Measurements from ENCODE around the gene RFX4. TPM values are rescaled to one million over a fixed set of nuclear protein-coding genes. Genes with fewer than 3 reads are reported as not detected.

RFX4 gene
- total and polyA plus RNA-seq, 2 of the 13 experiments (the other 11 are each of a cell fraction or from before 2014, with no cell fraction given): not detected

DNA sequence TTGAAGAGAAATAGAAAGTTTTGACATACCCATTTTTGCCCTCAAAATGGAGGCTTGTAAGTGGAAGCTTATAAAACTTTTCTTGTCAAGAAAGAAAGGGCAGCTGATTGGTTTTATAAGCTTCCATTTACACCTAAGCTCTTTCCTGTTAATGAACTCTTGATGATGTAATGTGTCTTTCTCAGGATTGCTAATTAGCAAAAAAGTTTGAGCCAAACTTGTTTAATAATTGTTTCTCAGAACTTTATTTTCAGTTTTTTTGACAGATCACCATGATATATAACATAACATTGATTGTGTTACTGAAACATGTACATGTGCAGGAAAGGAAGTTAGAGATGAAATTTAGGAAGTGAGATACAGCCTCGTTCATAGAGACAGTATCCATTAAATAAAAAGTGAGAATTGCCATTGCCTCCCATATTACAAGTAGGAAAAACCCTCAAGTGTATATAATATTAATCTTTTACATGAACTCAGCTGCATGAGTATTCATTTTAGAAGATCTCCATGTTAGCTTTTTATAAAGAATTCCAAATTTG lies 218.4 kb downstream of the RFX4 start:
- no peaks in the 10 kb centered on the region for H3K9me3 ChIP-seq (ENCODE audit: low read length)
- no peaks in the 10 kb centered on the region for H3K4me1 ChIP-seq (ENCODE audit: insufficient read depth, low read length)
- H3K79me2 ChIP-seq (ENCODE audit: insufficient read depth, low read length): no peaks in the 10 kb centered on the region
- BruUV-seq (replicated peaks): no TSS peak
- peaks cover 2 to 5% of the 10 kb centered on the region in 2 experiments; a peak in 1 of 5 replicates for H3K36me3 ChIP-seq (replicated peaks in 1 of 2; ENCODE audit: control insufficient read depth in 1 of 2, insufficient read depth in 2 of 2, low read length in 2 of 2)
- no peak overlapping the region for H3K9ac ChIP-seq (ENCODE audit: insufficient read depth, low read depth, low read length)
- no peaks in the 10 kb centered on the region for H3K27me3 ChIP-seq (ENCODE audit: control insufficient read depth in 1 of 2, insufficient read depth in 2 of 2, low read length in 2 of 2)
- H3K4me3 ChIP-seq (replicated peaks in 1 of 3; ENCODE audit: insufficient read depth in 1 of 3, low read depth in 2 of 3, low read length in 3 of 3): no peak overlapping the region
- 93% methylated on average over 1 of the region's 1 CpG for WGBS (ENCODE audit: low lambda C conversion rate)
- intact Hi-C loops (cut with micrococcal nuclease; ENCODE audit: unreplicated experiment) (no loop called here), in situ Hi-C loops (cut with HindIII; ENCODE audit: extremely low pct_ligation_motif_present, low pct_unique_long_range_greater_than_20kb) (no loop called here)
- no peak overlapping the region for H3K4me2 ChIP-seq (ENCODE audit: low read depth, low read length)
- ChIA-PET POLR2A (no interaction called here), CTCF (ENCODE audit: low intra/inter-chr PET ratio, low total read pairs) (no interaction called here)
- DNase-seq (ENCODE audit: low spot score): no peak
- no peak for FAIRE-seq
- no peak overlapping the region for H2AFZ ChIP-seq (ENCODE audit: low read length)
- no peak for TF ChIP-seq ZNF7 (CRISPR knock-in tag; IDR thresholded peaks at IDR 0.05)
- no peak for ATAC-seq
- H3K27ac ChIP-seq (ENCODE audit: extremely low read length, insufficient read depth, low read length): no peak overlapping the region
- H4K20me1 ChIP-seq (ENCODE audit: insufficient read depth, low read length): no peaks in the 10 kb centered on the region

DNA sequence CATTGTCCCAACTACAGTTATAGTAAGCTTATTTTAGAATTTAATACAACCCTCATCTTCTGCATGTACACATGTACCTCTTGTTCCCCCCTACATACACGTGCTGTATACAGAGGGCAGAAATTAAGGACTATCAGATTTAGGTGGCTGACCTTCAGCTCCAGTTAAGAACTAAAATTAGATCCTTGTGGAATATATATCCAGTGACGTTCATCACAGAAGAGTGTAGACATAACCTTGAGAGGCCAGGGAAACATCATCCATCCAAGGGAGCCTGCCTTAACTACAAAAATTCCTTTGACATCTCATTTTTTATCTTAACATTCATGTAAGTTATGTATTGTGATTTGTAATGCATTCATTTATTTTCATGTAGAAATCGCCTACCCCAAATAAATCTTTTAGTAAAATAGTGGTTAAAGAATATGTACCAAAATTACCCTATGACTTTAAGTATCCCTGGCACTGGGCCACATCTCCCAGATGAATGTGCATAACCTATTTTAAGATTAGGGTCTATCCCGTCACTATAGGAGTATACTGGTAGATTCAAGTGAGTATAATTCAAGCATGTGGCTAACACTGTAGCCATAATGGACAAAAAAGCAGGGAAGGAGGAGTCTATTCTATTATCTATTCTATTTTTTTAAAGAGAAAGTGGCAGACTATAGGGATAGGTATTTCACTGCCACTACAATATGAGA lies 219.2 kb downstream of the RFX4 start:
- no peak for ATAC-seq
- DNase-seq (ENCODE audit: low spot score): no peak
- TF ChIP-seq REL (CRISPR knock-in tag; conservative IDR thresholded peaks at IDR 0.05) (no peak), ZFP90 (CRISPR knock-in tag; IDR thresholded peaks at IDR 0.05; ENCODE audit: borderline replicate concordance) (no peak), NCOR1 (IDR thresholded peaks at IDR 0.05; ENCODE audit: borderline replicate concordance, low read length) (no peak), MYNN (CRISPR knock-in tag; IDR thresholded peaks at IDR 0.05; ENCODE audit: low read depth) (no peak), YY1 (IDR thresholded peaks at IDR 0.05; ENCODE audit: insufficient read depth, insufficient replicate concordance, low read depth, low read length) (no peak), POLR2A (IDR thresholded peaks at IDR 0.05; ENCODE audit: insufficient read depth in 1 of 2, low read depth in 2 of 2, low read length in 2 of 2) (no peak), PHF20 (CRISPR knock-in tag; IDR thresholded peaks at IDR 0.05) (no peak), PCBP1 (IDR thresholded peaks at IDR 0.05; ENCODE audit: borderline replicate concordance, low read depth, low read length) (no peak), JUN (CRISPR knock-in tag; IDR thresholded peaks at IDR 0.05) (no peak), BRD4 (CRISPR knock-in tag; IDR thresholded peaks at IDR 0.05) (no peak), SMARCC2 (IDR thresholded peaks at IDR 0.05) (no peak), ZFP82 (CRISPR knock-in tag; IDR thresholded peaks at IDR 0.05; ENCODE audit: borderline replicate concordance) (no peak), SYNCRIP (IDR thresholded peaks at IDR 0.05; ENCODE audit: insufficient read depth, low read depth, low read length) (no peak), ZNF550 (CRISPR knock-in tag; IDR thresholded peaks at IDR 0.05; ENCODE audit: borderline replicate concordance) (no peak), ZNF605 (CRISPR knock-in tag; IDR thresholded peaks at IDR 0.05) (no peak), JDP2 (CRISPR knock-in tag; IDR thresholded peaks at IDR 0.05; ENCODE audit: borderline replicate concordance) (no peak)
- TF ChIP-seq, protein P1, sequence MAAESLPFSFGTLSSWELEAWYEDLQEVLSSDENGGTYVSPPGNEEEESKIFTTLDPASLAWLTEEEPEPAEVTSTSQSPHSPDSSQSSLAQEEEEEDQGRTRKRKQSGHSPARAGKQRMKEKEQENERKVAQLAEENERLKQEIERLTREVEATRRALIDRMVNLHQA (CRISPR knock-in tag; IDR thresholded peaks at IDR 0.05): no peak
- Histone ChIP-seq H3K9me3 (ENCODE audit: low read length) (no peaks in the 10 kb centered on the region), H3K79me2 (ENCODE audit: insufficient read depth, low read length) (no peaks in the 10 kb centered on the region), H3K36me3 (replicated peaks in 1 of 2; ENCODE audit: control insufficient read depth in 1 of 2, insufficient read depth in 2 of 2, low read length in 2 of 2) (peaks cover 2 to 5% of the 10 kb centered on the region in 2 experiments; a peak in 1 of 5 replicates), H3K27me3 (ENCODE audit: control insufficient read depth in 1 of 2, insufficient read depth in 2 of 2, low read length in 2 of 2) (no peaks in the 10 kb centered on the region), H3K27ac (ENCODE audit: extremely low read length, insufficient read depth, low read length) (no peak overlapping the region), H3K9ac (ENCODE audit: insufficient read depth, low read depth, low read length) (no peak overlapping the region), H2AFZ (ENCODE audit: low read length) (no peak overlapping the region), H3K4me1 (ENCODE audit: insufficient read depth, low read length) (no peaks in the 10 kb centered on the region), H3K4me3 (replicated peaks in 1 of 3; ENCODE audit: insufficient read depth in 1 of 3, low read depth in 2 of 3, low read length in 3 of 3) (no peak overlapping the region), H4K20me1 (ENCODE audit: insufficient read depth, low read length) (no peaks in the 10 kb centered on the region), H3K4me2 (ENCODE audit: low read depth, low read length) (no peak overlapping the region)
- intact Hi-C loops (cut with micrococcal nuclease; ENCODE audit: unreplicated experiment) (no loop called here), in situ Hi-C loops (cut with HindIII; ENCODE audit: extremely low pct_ligation_motif_present, low pct_unique_long_range_greater_than_20kb) (no loop called here)
- WGBS (ENCODE audit: low lambda C conversion rate): 96% methylated on average over 4 of the region's 4 CpGs
- ChIA-PET CTCF (ENCODE audit: low intra/inter-chr PET ratio, low total read pairs) (no interaction called here), POLR2A (no interaction called here)
- no TSS peak for BruUV-seq (replicated peaks)
- no peak for FAIRE-seq
